HepG2 (cell line): Measurements from ENCODE around the gene DCDC1. TPM values are rescaled to one million over a fixed set of nuclear protein-coding genes. Genes with fewer than 3 reads are reported as not detected.

Experiments
- CBX2 ChIP-seq, 2 experiments: fragments of 200-600 bp in 1 of 2; sonication (generic); formaldehyde crosslinking in 1 of 2; IDR thresholded peaks; 2 replicates each; pipeline versions ENCODE4 v1.7.0 to v1.8.1; 2018 to 2022; ENCODE audit warnings: low read depth in 2 of 2, low read length in 1 of 2, mild to moderate bottlenecking in 1 of 2, missing genetic modification reagents in 1 of 2
- EEA1 ChIP-seq: sonication (generic); formaldehyde crosslinking; IDR thresholded peaks from 2 replicates; pipeline ENCODE4 v1.5.1; 2020; ENCODE audit warnings: mild to moderate bottlenecking, missing genetic modification reagents, borderline replicate concordance
- MAFF ChIP-seq: IDR thresholded peaks from 2 replicates; pipeline ENCODE4 v1.6.1; 2011; ENCODE audit warnings: low read depth, low read length, improper control_type of control experiment
- NR2F6 ChIP-seq, 2 experiments: IDR thresholded peaks; 2 replicates each; pipeline ENCODE4 v1.6.1; 2016; ENCODE audit warnings: antibody characterized with exemption in 1 of 2, mild to moderate bottlenecking in 1 of 2
- POLR2AphosphoS2 ChIP-seq: IDR thresholded peaks from 2 replicates; pipeline ENCODE4 v1.6.1; 2011; ENCODE audit warnings: low read depth, low read length, improper control_type of control experiment
- REXO4 ChIP-seq: sonication (generic); formaldehyde crosslinking; IDR thresholded peaks from 2 replicates; pipeline ENCODE4 v1.8.0; 2022; ENCODE audit warnings: missing genetic modification reagents, mild to moderate bottlenecking, borderline replicate concordance
- TBL1XR1 ChIP-seq: fragments of 150-350 bp; IDR thresholded peaks from 2 replicates; pipeline ENCODE4 v1.6.1; 2014; ENCODE audit warnings: borderline replicate concordance, low read length; ENCODE audit not compliant: partially characterized antibody
- ZFY ChIP-seq: sonication (generic); formaldehyde crosslinking; IDR thresholded peaks from 2 replicates; pipeline ENCODE4 v1.4.0; 2020; ENCODE audit warnings: missing genetic modification reagents
- ZKSCAN5 ChIP-seq: sonication (generic); formaldehyde crosslinking; IDR thresholded peaks from 2 replicates; pipeline ENCODE4 v1.5.1; 2020; ENCODE audit warnings: mild to moderate bottlenecking, missing genetic modification reagents
- ZNF12 ChIP-seq: sonication (generic); formaldehyde crosslinking; IDR thresholded peaks from 2 replicates; pipeline ENCODE4 v1.5.0; 2020; ENCODE audit warnings: missing genetic modification reagents
- ZNF296 ChIP-seq: sonication (generic); formaldehyde crosslinking; conservative IDR thresholded peaks from 2 replicates; pipeline ENCODE4 v1.5.0; 2020; ENCODE audit warnings: mild to moderate bottlenecking, missing genetic modification reagents
- ZNF546 ChIP-seq: sonication (generic); formaldehyde crosslinking; conservative IDR thresholded peaks from 2 replicates; pipeline ENCODE4 v1.8.1; 2023; ENCODE audit warnings: mild to moderate bottlenecking, missing genetic modification reagents
- ZNF547 ChIP-seq: sonication (generic); formaldehyde crosslinking; IDR thresholded peaks from 2 replicates; pipeline ENCODE4 v1.5.1; 2020; ENCODE audit warnings: mild to moderate bottlenecking, missing genetic modification reagents
- ZNF563 ChIP-seq: sonication (generic); formaldehyde crosslinking; IDR thresholded peaks from 2 replicates; pipeline ENCODE4 v1.8.0; 2022; ENCODE audit warnings: mild to moderate bottlenecking, moderate library complexity, missing genetic modification reagents
- ZNF598 ChIP-seq: sonication (generic); formaldehyde crosslinking; IDR thresholded peaks from 2 replicates; pipeline ENCODE4 v1.5.1; 2020; ENCODE audit warnings: mild to moderate bottlenecking, missing genetic modification reagents, borderline replicate concordance
- ZNF790 ChIP-seq: sonication (generic); formaldehyde crosslinking; IDR thresholded peaks from 2 replicates; pipeline ENCODE4 v1.8.0; 2022; ENCODE audit warnings: missing genetic modification reagents, mild to moderate bottlenecking, borderline replicate concordance
- ZNF792 ChIP-seq: IDR thresholded peaks from 2 replicates; pipeline ENCODE4 v1.6.1; 2016
- polyA plus RNA-seq, 8 experiments: library from polyadenylated mRNA; depleted of rRNA in 3 of 8; stranded (reverse) in 7 of 8; unstranded in 1 of 8; fragments of >200 nt; fragmentation: Illumina TruSeq in 4 of 8; extraction: Trizol in 4 of 8; gene quantifications; 2 replicates each; pipeline versions ENCODE4 v1.2.1 to v1.2.3, GENCODE V29; 2011 to 2016; ENCODE audit warnings: low read depth in 4 of 8, missing spikeins in 1 of 8, mixed read lengths in 1 of 8; ENCODE audit not compliant: insufficient read depth in 1 of 8
- total RNA-seq, 5 experiments: library from RNA; depleted of rRNA; stranded (reverse); fragments of >200 nt; fragmentation: Illumina TruSeq; extraction: Trizol; gene quantifications; 2 replicates each; pipeline ENCODE4 v1.2.3, GENCODE V29; 2016; ENCODE audit warnings: low read depth in 1 of 5
- TF ChIP-seq, protein P1 (sequence below): sonication (generic); formaldehyde crosslinking; IDR thresholded peaks from 2 replicates; pipeline ENCODE4 v1.8.0; 2022; ENCODE audit warnings: mild to moderate bottlenecking, missing genetic modification reagents; ENCODE audit not compliant: insufficient replicate concordance
- TF ChIP-seq, protein P2 (sequence below): sonication (generic); formaldehyde crosslinking; IDR thresholded peaks from 2 replicates; pipeline ENCODE4 v1.4.0; 2020; ENCODE audit warnings: mild to moderate bottlenecking, missing genetic modification reagents
- TF ChIP-seq, protein P3 (sequence below): sonication (generic); formaldehyde crosslinking; IDR thresholded peaks from 2 replicates; pipeline ENCODE4 v1.4.0; 2020; ENCODE audit warnings: missing genetic modification reagents, borderline replicate concordance

DCDC1 gene
- total and polyA plus RNA-seq, 2 of the 13 experiments (the other 11 are each of a cell fraction or from before 2014, with no cell fraction given) = 0.12 to 0.27 TPM

DNA sequence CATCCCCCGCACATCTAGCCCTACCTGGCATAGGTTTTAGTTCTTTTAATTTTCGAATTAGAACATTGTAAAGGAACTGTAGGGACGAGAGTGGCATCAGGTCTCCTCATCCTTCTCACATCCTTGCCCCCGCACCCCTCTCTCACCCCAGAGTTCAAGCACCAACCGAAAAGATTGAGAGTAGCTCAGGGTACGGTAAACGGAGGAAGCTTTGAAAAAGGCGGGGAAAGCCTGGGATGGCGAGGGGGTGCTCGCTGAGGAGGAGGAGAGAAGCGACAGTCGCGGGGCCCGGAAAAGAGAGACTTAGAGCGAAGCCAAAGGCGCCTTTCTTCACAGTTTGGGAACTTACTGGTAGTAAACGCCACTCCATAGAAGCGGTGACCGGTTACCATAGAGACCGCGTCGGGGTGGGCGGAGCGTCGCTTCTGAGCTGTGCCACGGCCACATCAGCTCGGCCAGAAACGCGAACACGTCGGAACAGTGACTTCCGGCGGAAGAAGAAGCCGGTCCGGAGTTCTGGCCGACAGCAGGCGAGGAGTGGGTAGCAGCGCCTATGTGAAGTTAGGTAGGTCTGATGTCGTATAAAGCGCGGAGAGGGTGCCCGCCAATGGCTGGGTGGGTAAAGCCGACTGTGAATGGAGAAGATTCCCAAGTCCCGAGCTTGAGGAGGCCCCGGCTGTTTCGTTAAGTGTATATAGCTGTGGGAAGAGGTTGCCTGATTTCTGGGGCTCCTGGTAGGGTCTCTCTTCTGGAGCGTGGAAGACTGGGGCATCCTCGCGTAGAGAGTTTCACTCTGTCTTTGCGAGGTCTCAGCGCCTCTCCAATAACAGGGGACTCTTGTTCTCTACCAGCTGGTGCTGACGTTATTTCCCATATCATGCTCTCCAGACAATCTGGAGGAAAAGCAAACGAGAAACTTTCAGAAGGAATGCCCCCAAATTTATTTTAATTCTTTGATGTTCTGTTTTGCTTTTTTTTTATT lies at the start of gene DCDC1, which contains the start of gene DNAJC24 (continued):
- TF ChIP-seq EEA1 (CRISPR knock-in tag) (no peak), CBX2 (IDR thresholded peaks at IDR 0.05; ENCODE audit: low read depth, low read length) (no peak), CBX2 (CRISPR knock-in tag; IDR thresholded peaks at IDR 0.05; ENCODE audit: low read depth) (0 out of 2 replicates have a peak, but pooled peaks have one; percentile 72), ZKSCAN5 (CRISPR knock-in tag) (no peak), ZNF296 (no peak), ZFY (CRISPR knock-in tag) (peak; percentile 73), ZNF563 (CRISPR knock-in tag) (no peak), ZNF792 (CRISPR knock-in tag) (no peak), TBL1XR1 (no peak), MAFF (no peak), ZNF12 (CRISPR knock-in tag) (0 out of 2 replicates have a peak, but pooled peaks have one; percentile 42), REXO4 (CRISPR knock-in tag) (no peak), NR2F6 (IDR thresholded peaks at IDR 0.05) (no peak), NR2F6 (CRISPR knock-in tag; IDR thresholded peaks at IDR 0.05) (no peak; the same call in 1 of the 2 replicates), POLR2AphosphoS2 (no peak), ZNF598 (CRISPR knock-in tag) (peak; percentile 89), ZNF546 (no peak), ZNF790 (CRISPR knock-in tag) (no peak), ZNF547 (CRISPR knock-in tag) (no peak)
- TF ChIP-seq, protein P1, sequence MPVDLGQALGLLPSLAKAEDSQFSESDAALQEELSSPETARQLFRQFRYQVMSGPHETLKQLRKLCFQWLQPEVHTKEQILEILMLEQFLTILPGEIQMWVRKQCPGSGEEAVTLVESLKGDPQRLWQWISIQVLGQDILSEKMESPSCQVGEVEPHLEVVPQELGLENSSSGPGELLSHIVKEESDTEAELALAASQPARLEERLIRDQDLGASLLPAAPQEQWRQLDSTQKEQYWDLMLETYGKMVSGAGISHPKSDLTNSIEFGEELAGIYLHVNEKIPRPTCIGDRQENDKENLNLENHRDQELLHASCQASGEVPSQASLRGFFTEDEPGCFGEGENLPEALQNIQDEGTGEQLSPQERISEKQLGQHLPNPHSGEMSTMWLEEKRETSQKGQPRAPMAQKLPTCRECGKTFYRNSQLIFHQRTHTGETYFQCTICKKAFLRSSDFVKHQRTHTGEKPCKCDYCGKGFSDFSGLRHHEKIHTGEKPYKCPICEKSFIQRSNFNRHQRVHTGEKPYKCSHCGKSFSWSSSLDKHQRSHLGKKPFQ (CRISPR knock-in tag) = no peak
- TF ChIP-seq, protein P2, sequence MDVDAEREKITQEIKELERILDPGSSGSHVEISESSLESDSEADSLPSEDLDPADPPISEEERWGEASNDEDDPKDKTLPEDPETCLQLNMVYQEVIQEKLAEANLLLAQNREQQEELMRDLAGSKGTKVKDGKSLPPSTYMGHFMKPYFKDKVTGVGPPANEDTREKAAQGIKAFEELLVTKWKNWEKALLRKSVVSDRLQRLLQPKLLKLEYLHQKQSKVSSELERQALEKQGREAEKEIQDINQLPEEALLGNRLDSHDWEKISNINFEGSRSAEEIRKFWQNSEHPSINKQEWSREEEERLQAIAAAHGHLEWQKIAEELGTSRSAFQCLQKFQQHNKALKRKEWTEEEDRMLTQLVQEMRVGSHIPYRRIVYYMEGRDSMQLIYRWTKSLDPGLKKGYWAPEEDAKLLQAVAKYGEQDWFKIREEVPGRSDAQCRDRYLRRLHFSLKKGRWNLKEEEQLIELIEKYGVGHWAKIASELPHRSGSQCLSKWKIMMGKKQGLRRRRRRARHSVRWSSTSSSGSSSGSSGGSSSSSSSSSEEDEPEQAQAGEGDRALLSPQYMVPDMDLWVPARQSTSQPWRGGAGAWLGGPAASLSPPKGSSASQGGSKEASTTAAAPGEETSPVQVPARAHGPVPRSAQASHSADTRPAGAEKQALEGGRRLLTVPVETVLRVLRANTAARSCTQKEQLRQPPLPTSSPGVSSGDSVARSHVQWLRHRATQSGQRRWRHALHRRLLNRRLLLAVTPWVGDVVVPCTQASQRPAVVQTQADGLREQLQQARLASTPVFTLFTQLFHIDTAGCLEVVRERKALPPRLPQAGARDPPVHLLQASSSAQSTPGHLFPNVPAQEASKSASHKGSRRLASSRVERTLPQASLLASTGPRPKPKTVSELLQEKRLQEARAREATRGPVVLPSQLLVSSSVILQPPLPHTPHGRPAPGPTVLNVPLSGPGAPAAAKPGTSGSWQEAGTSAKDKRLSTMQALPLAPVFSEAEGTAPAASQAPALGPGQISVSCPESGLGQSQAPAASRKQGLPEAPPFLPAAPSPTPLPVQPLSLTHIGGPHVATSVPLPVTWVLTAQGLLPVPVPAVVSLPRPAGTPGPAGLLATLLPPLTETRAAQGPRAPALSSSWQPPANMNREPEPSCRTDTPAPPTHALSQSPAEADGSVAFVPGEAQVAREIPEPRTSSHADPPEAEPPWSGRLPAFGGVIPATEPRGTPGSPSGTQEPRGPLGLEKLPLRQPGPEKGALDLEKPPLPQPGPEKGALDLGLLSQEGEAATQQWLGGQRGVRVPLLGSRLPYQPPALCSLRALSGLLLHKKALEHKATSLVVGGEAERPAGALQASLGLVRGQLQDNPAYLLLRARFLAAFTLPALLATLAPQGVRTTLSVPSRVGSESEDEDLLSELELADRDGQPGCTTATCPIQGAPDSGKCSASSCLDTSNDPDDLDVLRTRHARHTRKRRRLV (CRISPR knock-in tag) = no peak
- TF ChIP-seq, protein P3, sequence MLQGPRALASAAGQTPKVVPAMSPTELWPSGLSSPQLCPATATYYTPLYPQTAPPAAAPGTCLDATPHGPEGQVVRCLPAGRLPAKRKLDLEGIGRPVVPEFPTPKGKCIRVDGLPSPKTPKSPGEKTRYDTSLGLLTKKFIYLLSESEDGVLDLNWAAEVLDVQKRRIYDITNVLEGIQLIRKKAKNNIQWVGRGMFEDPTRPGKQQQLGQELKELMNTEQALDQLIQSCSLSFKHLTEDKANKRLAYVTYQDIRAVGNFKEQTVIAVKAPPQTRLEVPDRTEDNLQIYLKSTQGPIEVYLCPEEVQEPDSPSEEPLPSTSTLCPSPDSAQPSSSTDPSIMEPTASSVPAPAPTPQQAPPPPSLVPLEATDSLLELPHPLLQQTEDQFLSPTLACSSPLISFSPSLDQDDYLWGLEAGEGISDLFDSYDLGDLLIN (CRISPR knock-in tag) = no peak
